PC-9 (cell line): ENCODE results near the gene ZDHHC14. TPM values are rescaled to one million over a fixed set of nuclear protein-coding genes. Genes with fewer than 3 reads are reported as not detected.
A peak's percentile ranks its signal among the peaks of the same experiment; 100 is the strongest.

Source experiments
- BruUV-seq: library from RNA; stranded (reverse); fragments of 400-500 nt; replicated peaks from 2 replicates; lab custom pipeline; 2021; lab: Mats Ljungman, UMichigan
- CTCF ChIA-PET: fragments of 300-600 bp; sonication (Branson Sonifier 250); formaldehyde crosslinking; loops from one replicate; lab custom pipeline; 2022; ENCODE audit warnings: antibody characterized with exemption; lab: Charles Lee
- POLR2A ChIA-PET: fragments of 300-600 bp; sonication (Branson Sonifier 250); formaldehyde crosslinking; loops from one replicate; lab custom pipeline; 2022; ENCODE audit warnings: antibody characterized with exemption; ENCODE audit not compliant: unreplicated experiment; lab: Charles Lee
- DNase-seq, 2 experiments: peaks; one replicate each; pipeline versions ENCODE4 v3.0.0 to v3.0.0-alpha.2; 2015 to 2022; ENCODE audit warnings: mixed read lengths in 1 of 2
- H2AFZ ChIP-seq: fragments of 200-600 bp; sonication (generic); 2 replicates; pipeline ENCODE4 v1.8.1; 2017; ENCODE audit warnings: antibody characterized with exemption
- H3F3A ChIP-seq: fragments of 200-600 bp; sonication (generic); 2 replicates; pipeline ENCODE4 v1.8.1; 2017; ENCODE audit warnings: antibody characterized with exemption, mild to moderate bottlenecking, low read depth; ENCODE audit not compliant: insufficient read depth
- H3K27ac ChIP-seq: fragments of 200-600 bp; sonication (generic); 2 replicates; pipeline ENCODE4 v1.6.1; 2016; ENCODE audit warnings: mixed run types
- H3K27me3 ChIP-seq: fragments of 200-600 bp; sonication (generic); 2 replicates; pipeline ENCODE4 v1.6.1; 2016; ENCODE audit warnings: low read depth, mixed run types; ENCODE audit not compliant: insufficient read depth
- H3K36me3 ChIP-seq: fragments of 200-600 bp; sonication (generic); 2 replicates; pipeline ENCODE4 v1.6.1; 2016; ENCODE audit warnings: low read depth, mixed run types
- H3K4me1 ChIP-seq: fragments of 200-600 bp; sonication (generic); replicated peaks from 2 replicates; pipeline ENCODE4 v1.6.1; 2016; ENCODE audit warnings: mixed run types; ENCODE audit not compliant: insufficient read depth
- H3K4me2 ChIP-seq: fragments of 200-600 bp; sonication (generic); 2 replicates; pipeline ENCODE4 v1.6.1; 2017; ENCODE audit warnings: mixed run types
- H3K4me3 ChIP-seq: fragments of 200-600 bp; sonication (generic); 2 replicates; pipeline ENCODE4 v1.6.1; 2016; ENCODE audit warnings: mixed run types
- H3K79me2 ChIP-seq: fragments of 200-600 bp; sonication (generic); 2 replicates; pipeline ENCODE4 v1.6.1; 2017; ENCODE audit warnings: low read depth, mixed run types
- H3K9me2 ChIP-seq: fragments of 200-600 bp; sonication (generic); 2 replicates; pipeline ENCODE4 v1.8.1; 2017; ENCODE audit warnings: mild to moderate bottlenecking; ENCODE audit not compliant: insufficient read depth
- H3K9me3 ChIP-seq: fragments of 200-600 bp; sonication (generic); 2 replicates; pipeline ENCODE4 v1.8.1; 2016; ENCODE audit warnings: low read depth; ENCODE audit not compliant: insufficient read depth
- H4K20me1 ChIP-seq: fragments of 200-600 bp; sonication (generic); 2 replicates; pipeline ENCODE4 v1.8.1; 2017; ENCODE audit not compliant: insufficient read depth
- EZH2 ChIP-seq: fragments of 200-600 bp; sonication (generic); IDR thresholded peaks from 2 replicates; pipeline ENCODE4 v1.8.0; 2017; ENCODE audit warnings: antibody characterized with exemption, low read depth
- intact Hi-C: fragments of 100-400 bp; cut with micrococcal nuclease; formaldehyde crosslinking; loops from one replicate; pipeline ENCODE4 v1.10.0; 2022; ENCODE audit not compliant: unreplicated experiment
- total RNA-seq: library from RNA; stranded (reverse); gene quantifications from 2 replicates; pipeline ENCODE4 v1.2.3, GENCODE V29; 2021
- TF ChIP-seq, protein P1 (sequence below): fragments of 200-600 bp; sonication (generic); conservative IDR thresholded peaks from 2 replicates; pipeline ENCODE4 v1.6.1; 2017; ENCODE audit warnings: mixed run types, antibody characterized with exemption, mild to moderate bottlenecking, moderate library complexity

ZDHHC14 gene
- total RNA-seq, 1 experiment from 2014 or later: 5.6 TPM

DNA sequence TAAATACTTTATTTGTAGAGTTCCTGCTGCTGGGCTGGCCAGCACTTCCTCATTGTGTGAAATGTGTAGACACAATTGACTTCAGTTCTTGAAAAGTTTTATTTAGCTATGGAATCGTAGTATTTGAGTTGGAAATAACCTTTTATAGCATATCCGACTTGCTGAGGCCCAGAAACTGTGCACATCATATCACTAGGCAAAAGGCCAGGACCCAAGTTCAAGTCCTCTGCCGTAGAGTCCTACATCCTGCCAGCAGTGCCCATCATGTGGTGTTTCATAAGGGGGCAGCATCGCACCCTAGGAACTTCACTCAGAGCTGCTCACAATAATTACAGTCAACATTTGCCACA is 234.4 kb downstream of the ZDHHC14 start:
- H3K27me3 ChIP-seq: no peaks in the 10 kb centered on the region
- CTCF ChIA-PET: no interaction called here
- POLR2A ChIA-PET: no interaction called here
- H3K4me3 ChIP-seq: no peak overlapping the region
- H4K20me1 ChIP-seq: no peaks in the 10 kb centered on the region
- DNase-seq: peak in 1 of 2 experiments; percentile 36
- no TSS peak for BruUV-seq
- H3K4me2 ChIP-seq: no peak overlapping the region; the same call in 1 of the 2 replicates
- H3K4me1 ChIP-seq: peaks cover 37% of the 10 kb centered on the region
- peak overlapping the region; percentile 95; the same call in 1 of the 2 replicates for H3K27ac ChIP-seq
- no peaks in the 10 kb centered on the region for H3K9me3 ChIP-seq
- no peaks in the 10 kb centered on the region for H3K79me2 ChIP-seq
- no peaks in the 10 kb centered on the region for H3K9me2 ChIP-seq
- TF ChIP-seq, protein P1, sequence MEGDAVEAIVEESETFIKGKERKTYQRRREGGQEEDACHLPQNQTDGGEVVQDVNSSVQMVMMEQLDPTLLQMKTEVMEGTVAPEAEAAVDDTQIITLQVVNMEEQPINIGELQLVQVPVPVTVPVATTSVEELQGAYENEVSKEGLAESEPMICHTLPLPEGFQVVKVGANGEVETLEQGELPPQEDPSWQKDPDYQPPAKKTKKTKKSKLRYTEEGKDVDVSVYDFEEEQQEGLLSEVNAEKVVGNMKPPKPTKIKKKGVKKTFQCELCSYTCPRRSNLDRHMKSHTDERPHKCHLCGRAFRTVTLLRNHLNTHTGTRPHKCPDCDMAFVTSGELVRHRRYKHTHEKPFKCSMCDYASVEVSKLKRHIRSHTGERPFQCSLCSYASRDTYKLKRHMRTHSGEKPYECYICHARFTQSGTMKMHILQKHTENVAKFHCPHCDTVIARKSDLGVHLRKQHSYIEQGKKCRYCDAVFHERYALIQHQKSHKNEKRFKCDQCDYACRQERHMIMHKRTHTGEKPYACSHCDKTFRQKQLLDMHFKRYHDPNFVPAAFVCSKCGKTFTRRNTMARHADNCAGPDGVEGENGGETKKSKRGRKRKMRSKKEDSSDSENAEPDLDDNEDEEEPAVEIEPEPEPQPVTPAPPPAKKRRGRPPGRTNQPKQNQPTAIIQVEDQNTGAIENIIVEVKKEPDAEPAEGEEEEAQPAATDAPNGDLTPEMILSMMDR: no peak
- TF ChIP-seq EZH2: no peak
- H3F3A ChIP-seq: peaks cover 31% of the 10 kb centered on the region
- no peak overlapping the region for H2AFZ ChIP-seq
- H3K36me3 ChIP-seq: no peaks in the 10 kb centered on the region
- intact Hi-C loops: no loop called here

DNA sequence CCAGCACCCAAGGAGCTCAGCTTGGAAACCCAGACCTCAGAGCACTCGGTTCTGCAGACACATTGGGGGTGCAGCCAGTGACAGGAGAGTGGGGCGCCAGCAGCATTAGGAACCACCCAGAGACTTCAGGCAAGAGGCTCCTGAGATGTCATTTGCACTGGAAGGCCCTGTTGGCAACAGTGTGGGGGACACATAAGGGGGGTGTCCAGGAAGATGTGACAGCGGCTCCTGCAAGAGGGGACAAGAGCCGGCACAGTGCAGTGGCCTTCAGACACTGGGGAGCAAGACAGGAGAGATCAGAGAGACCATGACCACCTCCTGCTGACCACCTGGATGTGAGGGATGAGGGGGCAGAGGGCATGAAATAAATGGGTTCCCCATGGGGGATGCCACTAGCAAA is 235.0 kb downstream of the ZDHHC14 start:
- Histone ChIP-seq H3K27ac (no peak overlapping the region), H3K27me3 (no peaks in the 10 kb centered on the region), H3K9me2 (no peaks in the 10 kb centered on the region), H3K4me3 (no peak overlapping the region), H4K20me1 (no peaks in the 10 kb centered on the region), H2AFZ (no peak overlapping the region), H3K4me1 (peaks cover 37% of the 10 kb centered on the region), H3K4me2 (no peak overlapping the region), H3K9me3 (no peaks in the 10 kb centered on the region), H3F3A (peaks cover 31% of the 10 kb centered on the region), H3K79me2 (no peaks in the 10 kb centered on the region), H3K36me3 (no peaks in the 10 kb centered on the region)
- ChIA-PET POLR2A (no interaction called here), CTCF (no interaction called here)
- DNase-seq: no peak
- TF ChIP-seq EZH2: no peak
- TF ChIP-seq, protein P1: no peak
- intact Hi-C loops: no loop called here
- no TSS peak for BruUV-seq

DNA sequence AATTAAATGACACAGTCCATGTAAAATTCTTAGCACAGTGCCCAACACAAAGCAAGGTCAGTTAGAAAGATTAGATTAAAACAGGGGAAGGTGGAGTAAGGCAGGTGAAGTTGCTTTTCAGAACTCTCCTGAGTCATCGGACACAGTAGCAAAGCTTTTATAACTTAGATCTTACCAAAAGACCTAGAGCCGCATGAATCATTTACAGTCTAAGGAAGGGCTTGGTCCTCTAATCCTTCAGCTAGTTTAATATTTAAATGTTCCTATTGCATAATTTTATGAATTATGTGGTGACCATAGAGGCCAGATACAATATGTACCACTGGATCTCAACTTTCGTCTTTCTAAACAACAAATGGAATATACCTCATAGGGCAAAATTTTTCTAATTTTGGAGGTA is 240.0 kb downstream of the ZDHHC14 start:
- TF ChIP-seq, protein P1: no peak
- no peak for TF ChIP-seq EZH2
- Histone ChIP-seq H4K20me1 (no peaks in the 10 kb centered on the region), H3K79me2 (no peaks in the 10 kb centered on the region), H3K36me3 (no peaks in the 10 kb centered on the region), H3K9me2 (no peaks in the 10 kb centered on the region), H2AFZ (no peak overlapping the region), H3K4me3 (no peak overlapping the region), H3K9me3 (no peaks in the 10 kb centered on the region), H3K27me3 (no peaks in the 10 kb centered on the region), H3K4me2 (no peak overlapping the region), H3K27ac (no peak overlapping the region), H3K4me1 (no peaks in the 10 kb centered on the region), H3F3A (no peaks in the 10 kb centered on the region; the same call in 1 of the 2 replicates)
- CTCF ChIA-PET: no interaction called here
- DNase-seq: no peak
- BruUV-seq: no TSS peak
- POLR2A ChIA-PET: no interaction called here
- intact Hi-C loops: no loop called here
